GM19468 (cell line): ENCODE results near the gene SERTAD3.
"Not testable (repeated sequence)": the region's sequence is repeated elsewhere in the genome, so short reads cannot be mapped to it uniquely, and the experiment has no call there.

Experiments
- ATAC-seq: cut with Tn5 transposase; IDR thresholded peaks from one replicate; pipeline ENCODE4 v1.9.1; 2021; ENCODE audit warnings: mild to moderate bottlenecking, moderate library complexity, moderate number of reproducible peaks; ENCODE audit not compliant: unreplicated experiment; ENCODE audit errors: extremely low read depth

Gene SERTAD3

GRCh38 chr19:40444000-40444824 lies at the start of gene SERTAD3:
Gene SERTAD3, minus strand, starts transcription at chr19:40444335. Its CDS starts 2,255 bp downstream, at chr19:40442080.
- peak; percentile 48 for ATAC-seq

GRCh38 chr19:40493778-40494177 lies 49.6 kb upstream of the SERTAD3 start:
- ATAC-seq, result no peak

GRCh38 chr19:40492274-40492673 lies 48.1 kb upstream of the SERTAD3 start:
- no peak for ATAC-seq

DNA sequence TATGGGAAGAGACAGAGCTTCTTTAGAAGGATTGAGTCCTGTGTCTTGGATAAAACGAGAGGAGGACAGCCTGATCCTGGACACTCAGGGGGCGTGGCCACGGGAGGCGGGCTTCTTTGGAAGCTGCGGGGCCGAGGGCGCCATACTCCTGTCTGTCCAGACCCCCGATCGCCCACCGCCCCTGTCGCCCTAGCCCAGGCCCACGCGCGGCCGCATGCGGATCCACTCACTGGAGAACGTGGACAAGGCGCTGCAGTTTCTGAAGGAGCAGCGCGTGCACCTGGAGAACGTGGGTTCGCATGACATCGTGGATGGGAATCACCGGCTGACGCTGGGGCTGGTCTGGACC lies 45.7 kb upstream of the SERTAD3 start:
- ATAC-seq, result no peak

DNA sequence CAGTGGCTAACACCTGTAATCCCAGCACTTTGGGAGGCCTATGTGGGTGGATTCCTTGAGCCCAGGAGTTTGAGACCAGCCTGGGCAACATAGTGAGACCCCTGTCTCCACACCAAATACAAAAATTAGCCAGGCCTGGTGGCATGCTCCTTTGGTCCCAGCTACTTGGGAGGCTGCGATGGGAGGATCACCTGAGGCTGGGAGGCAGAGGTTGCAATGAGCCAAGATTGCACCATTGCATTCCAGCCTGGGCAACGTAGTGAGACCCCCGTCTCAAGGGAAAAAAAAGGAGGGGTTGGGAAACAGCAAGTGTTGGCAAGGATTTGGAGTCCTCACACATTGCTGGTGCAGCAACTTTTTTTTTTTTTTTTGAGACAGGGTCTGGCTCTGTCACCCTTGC lies 41.9 kb upstream of the SERTAD3 start:
- ATAC-seq, result no peak

DNA sequence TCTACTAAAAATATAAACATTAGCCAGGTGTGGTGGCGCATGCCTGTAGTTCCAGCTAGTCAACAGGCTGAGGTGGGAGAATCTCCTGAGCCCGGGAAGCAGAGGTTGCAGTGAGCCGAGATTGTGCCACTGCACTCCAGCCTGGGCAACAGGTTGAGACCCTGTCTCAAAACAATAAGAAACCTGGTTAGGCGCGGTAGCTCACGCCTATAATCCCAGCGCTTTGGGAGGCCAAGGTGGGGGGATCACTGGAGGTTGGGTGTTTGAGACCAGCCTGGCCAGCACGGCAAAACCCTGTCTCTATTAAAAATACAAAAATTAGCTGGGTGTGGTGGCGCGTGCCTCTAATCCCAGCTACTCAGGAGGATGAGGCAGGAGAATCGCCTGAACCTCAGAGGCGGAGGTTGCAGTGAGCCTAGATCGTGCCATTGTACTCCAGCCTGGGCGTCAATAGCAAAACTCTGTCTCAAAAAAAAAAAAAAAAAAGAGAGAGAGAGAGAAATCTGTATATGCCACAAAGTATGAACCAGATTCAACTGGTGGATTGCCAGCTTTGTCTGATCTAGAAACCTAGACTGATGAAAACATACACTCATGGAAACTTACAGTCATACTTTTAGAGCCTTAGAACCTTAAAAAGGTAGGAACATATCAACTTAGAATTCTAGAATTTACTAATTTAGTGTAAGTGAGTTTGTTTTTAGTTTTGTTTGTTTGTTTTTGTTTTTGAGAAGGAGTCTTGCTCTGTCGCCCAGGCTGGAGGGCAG lies 31.9 kb upstream of the SERTAD3 start:
- not testable (repeated sequence) for ATAC-seq

DNA sequence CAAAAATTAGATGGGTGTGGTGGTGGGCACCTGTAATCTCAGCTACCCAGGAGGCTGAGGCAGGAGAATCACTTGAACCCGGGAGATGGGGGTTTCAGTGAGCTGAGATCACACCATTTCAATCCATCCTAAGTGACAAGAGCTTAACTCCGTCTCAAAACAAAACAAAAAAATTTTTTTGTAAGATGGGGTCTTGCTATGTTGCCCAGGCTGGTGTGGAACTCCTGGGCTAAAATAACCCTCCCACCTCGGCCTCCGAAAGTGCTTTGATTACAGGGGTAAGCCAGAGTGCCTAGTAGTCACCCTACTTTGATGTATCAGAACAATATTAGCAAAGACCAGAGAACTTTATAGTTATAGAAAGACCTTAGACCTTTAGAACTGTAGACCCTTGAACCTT lies 30.6 kb upstream of the SERTAD3 start:
- ATAC-seq, result no peak

GRCh38 chr19:40472516-40472915 lies 28.4 kb upstream of the SERTAD3 start:
- ATAC-seq, result no peak

GRCh38 chr19:40471111-40471510 lies 27.0 kb upstream of the SERTAD3 start:
- ATAC-seq, result no peak

DNA sequence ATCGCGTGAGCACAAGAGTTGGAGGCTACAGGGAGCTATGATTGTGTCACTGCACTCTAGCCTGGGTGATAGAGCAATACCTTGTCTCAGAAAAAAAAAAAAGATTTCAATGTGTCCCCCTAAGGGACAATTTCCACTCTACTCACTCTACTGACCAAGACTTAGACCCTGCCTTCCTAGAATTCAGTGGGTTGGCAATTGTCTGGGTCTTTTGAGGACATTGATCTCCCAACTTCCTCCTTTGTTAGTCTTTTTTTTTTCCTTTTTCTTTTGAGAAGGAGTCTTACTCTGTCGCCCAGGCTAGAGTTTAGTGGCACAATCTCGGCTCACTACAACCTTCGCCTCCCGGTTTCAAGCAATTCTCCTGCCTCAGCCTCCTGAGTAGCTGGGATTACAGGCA lies 24.9 kb upstream of the SERTAD3 start:
- no peak for ATAC-seq

DNA sequence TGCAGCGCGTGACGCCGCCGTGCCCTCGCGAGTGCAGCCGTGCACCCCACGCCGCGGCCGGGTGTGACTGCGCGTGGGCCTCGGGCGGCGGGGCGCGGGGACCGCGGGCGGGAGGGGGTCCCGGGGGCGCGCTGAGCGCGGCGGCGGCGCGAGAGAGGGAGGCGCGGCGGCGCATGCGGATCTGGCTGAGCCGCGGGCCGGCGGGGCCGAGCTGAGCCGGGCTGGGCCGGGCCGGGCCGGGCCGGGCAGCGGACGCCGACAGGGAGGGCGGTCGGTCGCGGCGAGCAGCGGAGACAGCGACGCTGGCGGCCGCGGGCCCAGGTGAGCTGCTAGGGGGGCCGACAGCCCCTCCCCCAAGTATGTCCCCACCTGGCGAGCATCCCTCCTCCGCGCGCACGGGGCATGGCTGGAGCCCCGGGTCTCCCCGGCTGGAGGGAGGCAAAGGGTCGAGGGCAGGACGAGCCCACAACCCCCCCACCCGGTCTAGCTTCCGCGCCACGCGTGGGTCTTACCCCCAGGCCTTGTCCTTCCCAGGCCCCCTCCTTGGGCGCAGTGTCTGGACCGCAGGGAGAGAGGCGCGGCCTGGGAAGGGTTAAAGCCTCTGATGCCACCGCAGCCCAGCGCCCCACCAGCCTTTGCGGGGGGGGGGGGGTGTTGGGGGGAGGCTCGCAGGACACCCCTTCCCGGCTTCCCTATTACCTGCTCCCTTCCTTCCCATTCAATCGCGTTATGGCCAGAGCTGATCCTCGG lies 23.0 kb upstream of the SERTAD3 start, which contains the start of gene SPTBN4:
Gene SPTBN4 (plus strand): TSS at position 17 of the 750 bp plus-strand sequence. CDS start 5,621 bp downstream, outside the sequence.
- ATAC-seq, result no peak

- peak; percentile 16 for ATAC-seq
Observed at GRCh38 chr19:40466219-40466984, 22.3 kb upstream of the SERTAD3 start.

- peak; percentile 74 for ATAC-seq
Observed at GRCh38 chr19:40465557-40466218, 21.6 kb upstream of the SERTAD3 start, which contains the start of gene BLVRB. Gene BLVRB, minus strand, starts transcription at chr19:40465745. Its CDS starts 57 bp downstream, at chr19:40465688.

- ATAC-seq, result peak; percentile 4
Observed at GRCh38 chr19:40465025-40465556, 21.0 kb upstream of the SERTAD3 start.

DNA sequence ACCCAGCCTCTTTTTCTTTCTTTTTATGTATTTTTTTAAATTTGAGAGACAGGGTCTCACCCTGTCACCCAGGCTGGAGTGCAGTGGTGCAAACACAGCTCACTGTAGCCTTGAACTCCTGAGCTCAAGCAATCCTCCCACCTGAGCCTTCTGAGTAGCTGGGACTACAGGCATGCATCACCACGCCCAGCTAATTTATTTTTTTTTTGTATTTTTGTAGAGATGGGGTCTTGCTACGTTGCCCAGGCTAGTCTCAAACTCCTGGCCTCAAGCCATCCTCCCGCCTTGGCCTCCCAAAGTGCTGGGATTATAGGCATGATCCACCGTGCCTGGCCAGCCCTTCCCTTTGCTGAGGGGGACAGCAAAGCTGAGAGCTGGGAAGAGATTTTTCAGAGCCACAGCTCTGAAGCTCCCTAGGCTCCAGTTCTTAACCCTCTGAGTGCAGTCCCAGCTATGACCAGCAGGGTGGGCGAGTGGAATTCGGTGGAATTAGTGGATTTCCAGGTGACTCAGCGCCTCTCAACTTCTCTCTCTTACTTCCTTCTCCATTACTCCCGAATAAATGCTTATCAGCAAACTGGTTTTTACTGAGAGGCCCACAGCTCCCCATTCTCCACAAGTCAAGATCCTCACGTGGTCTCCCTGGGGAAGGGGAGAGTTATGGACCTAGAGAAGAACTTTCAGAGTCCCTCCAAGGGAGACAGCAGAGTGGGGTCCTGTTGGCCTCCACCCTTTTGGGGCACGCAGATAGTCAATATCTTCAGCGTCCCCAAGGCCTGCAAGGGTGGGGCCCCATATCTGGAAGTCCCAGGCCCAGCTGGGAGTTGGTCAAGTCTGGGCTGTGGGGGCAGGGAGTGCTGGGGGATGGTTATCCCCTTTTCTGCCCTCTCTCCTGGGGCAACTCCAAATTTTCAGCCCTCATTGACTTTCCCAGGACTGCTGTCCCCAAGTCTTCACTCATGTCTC lies 20.2 kb upstream of the SERTAD3 start:
- ATAC-seq, result no peak

DNA sequence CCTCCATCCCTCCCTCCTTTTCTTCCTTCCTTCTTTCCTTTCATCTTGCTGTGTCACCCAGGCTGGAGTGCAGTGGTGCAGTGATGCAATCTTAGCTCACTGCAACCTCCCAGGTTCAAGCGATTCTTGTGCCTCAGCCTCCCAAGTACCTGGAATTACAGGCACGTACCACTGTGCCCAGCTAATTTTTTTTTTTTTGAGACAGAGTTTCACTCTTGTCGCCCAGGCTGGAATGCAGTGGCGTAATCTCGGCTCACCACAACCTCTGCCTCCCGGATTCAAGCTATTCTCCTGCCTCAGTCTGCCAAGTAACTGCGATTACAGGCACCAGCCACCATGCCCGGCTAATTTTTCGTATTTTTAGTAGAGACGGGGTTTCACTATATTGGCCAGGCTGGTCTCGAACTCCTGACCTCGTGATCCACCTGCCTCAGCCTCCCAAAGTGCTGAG lies 19.5 kb upstream of the SERTAD3 start:
- ATAC-seq, result not testable (repeated sequence)

- no peak for ATAC-seq
Observed at GRCh38 chr19:40461669-40462221, 17.6 kb upstream of the SERTAD3 start.
